ENCODE data around the gene ALDH3B2. TPM values are rescaled to one million over a fixed set of nuclear protein-coding genes. Genes with fewer than 3 reads are reported as not detected.

Gene ALDH3B2
- polyA plus RNA-seq, 1 of the 3 experiments (the other 2 are of a cell fraction), result not detected

DNA sequence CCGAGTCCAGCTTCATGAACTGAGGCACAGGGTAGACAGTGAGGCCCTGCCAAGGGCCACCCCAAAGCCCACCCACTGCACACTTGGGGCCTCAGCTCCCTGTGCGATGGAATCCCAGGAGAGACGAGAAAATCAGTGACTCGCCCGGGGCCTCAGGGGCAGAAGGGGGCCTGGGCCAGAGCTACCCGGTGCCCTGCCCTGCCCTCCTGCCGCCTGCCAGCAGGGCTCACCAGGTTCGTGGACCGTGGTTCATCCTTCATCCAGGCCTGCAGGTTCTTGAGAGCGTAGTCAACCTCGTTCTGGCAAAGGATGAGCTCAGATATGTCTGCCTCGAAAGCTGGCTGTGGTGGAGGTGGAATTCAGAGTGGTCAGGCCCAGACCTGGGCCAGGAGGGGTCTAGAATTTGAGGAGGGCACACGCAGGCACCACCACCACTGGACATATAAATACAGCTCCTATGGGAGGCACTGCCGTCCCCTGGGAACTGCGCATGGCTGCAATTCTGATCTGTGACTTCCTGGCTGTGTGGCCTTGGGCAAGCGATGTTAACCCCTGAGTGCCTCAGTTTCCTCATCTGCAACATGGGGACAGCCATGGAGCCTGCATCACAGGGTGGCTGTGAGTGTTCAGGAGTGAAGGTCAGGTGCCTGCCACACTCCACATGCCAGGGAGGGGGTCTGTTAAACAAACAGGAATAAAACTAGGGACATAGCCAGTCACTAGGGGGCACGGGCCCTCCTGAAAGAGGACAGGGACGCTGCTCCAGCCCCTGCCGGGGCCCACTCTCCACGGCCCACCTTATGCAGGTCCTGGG is 7.5 kb downstream of the ALDH3B2 start (continued):
- TF ChIP-seq, protein P1, sequence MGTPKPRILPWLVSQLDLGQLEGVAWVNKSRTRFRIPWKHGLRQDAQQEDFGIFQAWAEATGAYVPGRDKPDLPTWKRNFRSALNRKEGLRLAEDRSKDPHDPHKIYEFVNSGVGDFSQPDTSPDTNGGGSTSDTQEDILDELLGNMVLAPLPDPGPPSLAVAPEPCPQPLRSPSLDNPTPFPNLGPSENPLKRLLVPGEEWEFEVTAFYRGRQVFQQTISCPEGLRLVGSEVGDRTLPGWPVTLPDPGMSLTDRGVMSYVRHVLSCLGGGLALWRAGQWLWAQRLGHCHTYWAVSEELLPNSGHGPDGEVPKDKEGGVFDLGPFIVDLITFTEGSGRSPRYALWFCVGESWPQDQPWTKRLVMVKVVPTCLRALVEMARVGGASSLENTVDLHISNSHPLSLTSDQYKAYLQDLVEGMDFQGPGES (IDR thresholded peaks at IDR 0.05; ENCODE audit: low read depth, low read length), result no peak
- TF ChIP-seq RCOR1 (IDR thresholded peaks at IDR 0.05; ENCODE audit: low read length) (no peak), NFIC (IDR thresholded peaks at IDR 0.05; ENCODE audit: borderline replicate concordance) (no peak), CHD2 (IDR thresholded peaks at IDR 0.05; ENCODE audit: low read length, partially characterized antibody) (no peak), MXI1 (IDR thresholded peaks at IDR 0.05; ENCODE audit: low read depth, low read length) (no peak), SIN3A (IDR thresholded peaks at IDR 0.05; ENCODE audit: borderline replicate concordance, low read depth, low read length) (no peak), YY1 (IDR thresholded peaks at IDR 0.05; ENCODE audit: low read depth) (no peak), FOXJ3 (CRISPR knock-in tag; IDR thresholded peaks at IDR 0.05) (no peak), TAF1 (IDR thresholded peaks at IDR 0.05; ENCODE audit: borderline replicate concordance, low read depth, low read length) (no peak)
- TF ChIP-seq, protein P2, sequence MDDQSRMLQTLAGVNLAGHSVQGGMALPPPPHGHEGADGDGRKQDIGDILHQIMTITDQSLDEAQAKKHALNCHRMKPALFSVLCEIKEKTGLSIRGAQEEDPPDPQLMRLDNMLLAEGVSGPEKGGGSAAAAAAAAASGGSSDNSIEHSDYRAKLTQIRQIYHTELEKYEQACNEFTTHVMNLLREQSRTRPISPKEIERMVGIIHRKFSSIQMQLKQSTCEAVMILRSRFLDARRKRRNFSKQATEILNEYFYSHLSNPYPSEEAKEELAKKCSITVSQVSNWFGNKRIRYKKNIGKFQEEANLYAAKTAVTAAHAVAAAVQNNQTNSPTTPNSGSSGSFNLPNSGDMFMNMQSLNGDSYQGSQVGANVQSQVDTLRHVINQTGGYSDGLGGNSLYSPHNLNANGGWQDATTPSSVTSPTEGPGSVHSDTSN (IDR thresholded peaks at IDR 0.05), result no peak
- TF ChIP-seq, protein P3, sequence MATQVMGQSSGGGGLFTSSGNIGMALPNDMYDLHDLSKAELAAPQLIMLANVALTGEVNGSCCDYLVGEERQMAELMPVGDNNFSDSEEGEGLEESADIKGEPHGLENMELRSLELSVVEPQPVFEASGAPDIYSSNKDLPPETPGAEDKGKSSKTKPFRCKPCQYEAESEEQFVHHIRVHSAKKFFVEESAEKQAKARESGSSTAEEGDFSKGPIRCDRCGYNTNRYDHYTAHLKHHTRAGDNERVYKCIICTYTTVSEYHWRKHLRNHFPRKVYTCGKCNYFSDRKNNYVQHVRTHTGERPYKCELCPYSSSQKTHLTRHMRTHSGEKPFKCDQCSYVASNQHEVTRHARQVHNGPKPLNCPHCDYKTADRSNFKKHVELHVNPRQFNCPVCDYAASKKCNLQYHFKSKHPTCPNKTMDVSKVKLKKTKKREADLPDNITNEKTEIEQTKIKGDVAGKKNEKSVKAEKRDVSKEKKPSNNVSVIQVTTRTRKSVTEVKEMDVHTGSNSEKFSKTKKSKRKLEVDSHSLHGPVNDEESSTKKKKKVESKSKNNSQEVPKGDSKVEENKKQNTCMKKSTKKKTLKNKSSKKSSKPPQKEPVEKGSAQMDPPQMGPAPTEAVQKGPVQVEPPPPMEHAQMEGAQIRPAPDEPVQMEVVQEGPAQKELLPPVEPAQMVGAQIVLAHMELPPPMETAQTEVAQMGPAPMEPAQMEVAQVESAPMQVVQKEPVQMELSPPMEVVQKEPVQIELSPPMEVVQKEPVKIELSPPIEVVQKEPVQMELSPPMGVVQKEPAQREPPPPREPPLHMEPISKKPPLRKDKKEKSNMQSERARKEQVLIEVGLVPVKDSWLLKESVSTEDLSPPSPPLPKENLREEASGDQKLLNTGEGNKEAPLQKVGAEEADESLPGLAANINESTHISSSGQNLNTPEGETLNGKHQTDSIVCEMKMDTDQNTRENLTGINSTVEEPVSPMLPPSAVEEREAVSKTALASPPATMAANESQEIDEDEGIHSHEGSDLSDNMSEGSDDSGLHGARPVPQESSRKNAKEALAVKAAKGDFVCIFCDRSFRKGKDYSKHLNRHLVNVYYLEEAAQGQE (IDR thresholded peaks at IDR 0.05; ENCODE audit: low read depth, low read length), result no peak

DNA sequence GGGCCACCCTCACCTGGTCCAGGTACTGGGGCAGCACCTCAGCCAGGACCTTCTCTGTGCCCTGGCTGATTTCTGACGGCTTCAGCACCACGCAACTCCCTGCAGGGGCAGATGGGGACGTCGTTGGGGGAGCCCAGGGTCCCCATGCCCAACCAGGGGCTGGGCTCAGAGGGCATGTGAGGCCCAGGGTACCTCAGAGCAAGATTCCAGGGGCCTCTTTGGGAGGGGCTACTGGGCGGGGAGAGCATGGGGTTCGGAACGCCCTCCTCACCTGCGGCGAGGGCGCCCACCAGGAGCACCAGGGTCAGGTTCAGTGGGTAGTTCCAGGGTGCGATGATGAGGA is 8.1 kb downstream of the ALDH3B2 start:
- WGBS (ENCODE audit: low lambda C conversion rate), result 67% methylated on average over 7 of the region's 11 CpGs
- Histone ChIP-seq H4K20me1 (ENCODE audit: insufficient read depth) (no peaks in the 10 kb centered on the region), H3K9ac (no peak overlapping the region), H3K79me2 (ENCODE audit: insufficient read depth) (no peaks in the 10 kb centered on the region), H3K9me3 (no peaks in the 10 kb centered on the region), H3K4me2 (no peak overlapping the region), H3K27me3 (ENCODE audit: insufficient read depth) (peaks cover 5% of the 10 kb centered on the region; the same call in 1 of the 2 replicates), H3K4me1 (ENCODE audit: control insufficient read depth in 1 of 2, insufficient read depth in 2 of 2, low read depth in 1 of 2, low read length in 1 of 2) (no peaks in the 10 kb centered on the region), H2AFZ (ENCODE audit: low read depth) (no peak overlapping the region), H3F3A (replicated peaks; ENCODE audit: insufficient read depth) (no peaks in the 10 kb centered on the region), H3K36me3 (replicated peaks in 1 of 2; ENCODE audit: control insufficient read depth in 1 of 2, insufficient read depth in 2 of 2, low read length in 1 of 2) (no peaks in the 10 kb centered on the region), H3K9me2 (no peaks in the 10 kb centered on the region), H3K27ac (ENCODE audit: low read depth in 2 of 2, low read length in 1 of 2) (no peak overlapping the region), H3K4me3 (ENCODE audit: low read depth in 2 of 2, low read length in 1 of 2) (no peak overlapping the region)
- POLR2A ChIA-PET, result no interaction called here
- CTCF ChIA-PET, result interaction anchor here (2.0 to 2.1 kb wide), 2 partner anchors 18 to 37 kb away, joined by 6 to 8 read pairs; partner anchors contain the start of gene NUDT8
- no peak for DNase-seq
- TF ChIP-seq CHD2 (IDR thresholded peaks at IDR 0.05; ENCODE audit: low read length, partially characterized antibody), result no peak
- no peak for TF ChIP-seq GABPA (IDR thresholded peaks at IDR 0.05; ENCODE audit: low read depth)
- TF ChIP-seq, protein P4, sequence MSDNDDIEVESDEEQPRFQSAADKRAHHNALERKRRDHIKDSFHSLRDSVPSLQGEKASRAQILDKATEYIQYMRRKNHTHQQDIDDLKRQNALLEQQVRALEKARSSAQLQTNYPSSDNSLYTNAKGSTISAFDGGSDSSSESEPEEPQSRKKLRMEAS (IDR thresholded peaks at IDR 0.05; ENCODE audit: low read depth), result no peak
- no peak for TF ChIP-seq SIN3A (IDR thresholded peaks at IDR 0.05; ENCODE audit: borderline replicate concordance, low read depth, low read length)
- no peak for TF ChIP-seq EP300 (IDR thresholded peaks at IDR 0.05; ENCODE audit: borderline replicate concordance in 1 of 2, low read depth in 1 of 2, low read length in 1 of 2)
- TF ChIP-seq NRF1 (IDR thresholded peaks at IDR 0.05; ENCODE audit: low read depth, low read length), result no peak
- TF ChIP-seq, protein P3 (IDR thresholded peaks at IDR 0.05; ENCODE audit: low read depth, low read length), result no peak
- TF ChIP-seq, protein P2 (IDR thresholded peaks at IDR 0.05), result no peak
- TF ChIP-seq, protein P1 (IDR thresholded peaks at IDR 0.05; ENCODE audit: low read depth, low read length), result no peak

All from SK-N-SH (cell line).